Erythroblast (primary cell): ENCODE results near the gene ROBO3.

Experiments
- GATA1 ChIP-seq: IDR thresholded peaks from 2 replicates; pipeline ENCODE4 v1.6.1; 2011; ENCODE audit warnings: low read depth, mild to moderate bottlenecking, control low read depth, low read length, moderate library complexity
- POLR2A ChIP-seq: IDR thresholded peaks from 2 replicates; pipeline ENCODE4 v1.6.1; 2011; ENCODE audit warnings: mild to moderate bottlenecking, low read length

- TF ChIP-seq POLR2A (no peak), GATA1 (no peak)
These were observed 27.7 kb downstream of the ROBO3 start for GRCh38 chr11:124892750-124893454.
